GM19099 (cell line): Measurements from ENCODE around the gene MIEF1.

ENCODE experiments used
- POLR2A ChIP-seq: IDR thresholded peaks from 3 replicates; pipeline ENCODE4 v1.6.1; 2011; ENCODE audit warnings: low read depth; ENCODE audit not compliant: insufficient read length; ENCODE audit errors: extremely low read depth

Gene MIEF1

GRCh38 chr22:39515266-39516050, 13.4 kb downstream of the MIEF1 start:
- TF ChIP-seq POLR2A: no peak

- no peak for TF ChIP-seq POLR2A
These were observed 15.4 kb downstream of the MIEF1 start for GRCh38 chr22:39517470-39517869.

- TF ChIP-seq POLR2A: no peak
These were observed 16.2 kb downstream of the MIEF1 start for GRCh38 chr22:39518144-39518786.

- no peak for TF ChIP-seq POLR2A
These were observed 17.0 kb downstream of the MIEF1 start for GRCh38 chr22:39518996-39519680.

GRCh38 chr22:39519681-39520225, 17.7 kb downstream of the MIEF1 start:
- peak; percentile 77 for TF ChIP-seq POLR2A

- TF ChIP-seq POLR2A: peak; percentile 99
These were observed 18.4 kb downstream of the MIEF1 start, which contains the start of gene ATF4 for GRCh38 chr22:39520226-39521105. Gene ATF4 (plus strand): TSS chr22:39520562. CDS start chr22:39521446, 884 bp downstream.

- TF ChIP-seq POLR2A: peak; percentile 69
These were observed 20.6 kb downstream of the MIEF1 start for GRCh38 chr22:39522567-39523300.

GRCh38 chr22:39524089-39524752, 22.1 kb downstream of the MIEF1 start:
- peak; percentile 55 for TF ChIP-seq POLR2A

GRCh38 chr22:39524753-39525657, 22.9 kb downstream of the MIEF1 start:
- peak; percentile 12 for TF ChIP-seq POLR2A

- peak; percentile 8 for TF ChIP-seq POLR2A
These were observed 23.5 kb downstream of the MIEF1 start for GRCh38 chr22:39525658-39525975.

GRCh38 chr22:39526736-39527171, 24.7 kb downstream of the MIEF1 start:
- TF ChIP-seq POLR2A: no peak

GRCh38 chr22:39527481-39527961, 25.4 kb downstream of the MIEF1 start:
- TF ChIP-seq POLR2A: no peak
